NCI-H2081 (cell line): Measurements from ENCODE around the gene RPTOR.
"Not testable (repeated sequence)": the region's sequence is repeated elsewhere in the genome, so short reads cannot be mapped to it uniquely, and the experiment has no call there.

ENCODE experiments used
- DNase-seq, 2 experiments: peaks; one replicate each; lab custom pipeline; 2025; lab: John Stamatoyannopoulos, UW

RPTOR gene

GRCh38 chr17:80615376-80615775, 70.7 kb downstream of the RPTOR start:
- DNase-seq = peak in 1 of 2 experiments; percentile 32

GRCh38 chr17:80616705-80617104, 72.1 kb downstream of the RPTOR start:
- no peak for DNase-seq

DNA sequence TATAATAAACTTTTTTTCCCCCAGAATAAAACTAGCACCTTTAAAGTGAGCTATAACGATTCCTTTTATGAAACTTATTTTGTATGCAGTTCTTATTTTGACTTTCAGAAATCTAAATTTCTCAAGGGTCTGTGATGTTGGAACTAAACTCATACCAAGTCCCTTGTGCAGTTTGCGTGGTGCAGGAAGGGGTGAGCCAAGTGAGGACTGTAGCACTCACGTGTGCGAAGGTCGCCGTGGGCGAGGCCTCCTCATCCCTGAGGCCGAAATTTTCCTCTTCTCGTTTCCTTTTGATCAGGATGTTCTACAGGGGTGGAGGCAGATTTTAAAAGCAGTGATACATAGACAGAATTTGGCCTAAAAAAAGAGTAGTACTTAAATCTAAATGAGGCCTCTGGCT, 73.7 kb downstream of the RPTOR start:
- no peak for DNase-seq

GRCh38 chr17:80619535-80620235, 75.0 kb downstream of the RPTOR start:
- DNase-seq = no peak

DNA sequence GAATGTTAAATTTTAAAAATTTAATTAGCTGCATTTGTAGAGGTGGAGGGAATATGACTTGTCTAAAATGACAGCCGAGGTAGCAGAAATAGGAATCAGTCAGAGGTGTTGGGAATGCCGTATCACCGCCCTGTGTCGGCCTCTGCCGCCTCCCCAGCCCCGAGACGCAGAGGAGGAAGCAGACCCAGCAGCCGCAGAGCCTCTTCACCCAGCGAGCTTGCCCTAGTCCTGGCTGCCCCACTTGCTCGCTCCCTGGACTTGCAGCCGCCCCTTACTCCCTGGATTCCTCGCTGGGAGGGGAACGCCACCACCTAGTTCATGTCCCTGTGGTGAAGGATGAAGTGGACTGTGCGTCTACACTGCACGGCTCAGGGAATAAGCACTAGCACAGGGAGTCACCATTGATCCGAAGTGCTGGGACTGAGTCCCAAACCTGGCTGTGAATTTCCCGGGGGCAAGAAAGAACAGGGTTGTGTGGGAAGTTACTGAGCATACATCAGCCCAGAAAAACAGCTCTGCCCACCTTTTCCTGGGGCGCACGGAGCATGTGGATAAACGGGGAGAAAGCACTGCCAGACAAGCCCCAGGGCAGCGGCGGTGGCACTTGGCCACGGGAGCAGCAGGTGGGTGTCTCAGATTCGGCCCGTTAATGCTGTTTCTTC, 76.8 kb downstream of the RPTOR start:
- DNase-seq = no peak

DNA sequence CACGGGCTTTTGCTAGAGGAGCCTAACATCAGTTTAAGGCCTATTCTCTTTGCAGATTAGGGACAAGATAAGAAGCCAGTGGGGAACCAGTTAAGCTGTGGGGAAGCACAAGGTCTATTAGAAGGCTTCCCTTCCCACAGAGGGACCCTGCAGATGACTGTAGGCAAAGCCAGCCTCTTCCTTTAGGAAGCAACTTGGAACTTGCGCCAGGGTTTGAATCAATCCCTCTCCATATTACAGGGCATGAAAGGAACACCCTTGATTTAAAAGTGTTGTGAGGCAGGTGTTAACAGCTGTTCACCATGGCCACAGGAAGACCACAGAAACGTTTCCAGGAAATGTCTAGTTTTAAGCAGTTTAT, 77.3 kb downstream of the RPTOR start:
- peak in 1 of 2 experiments; percentile 26 for DNase-seq

- DNase-seq = no peak
Observed at GRCh38 chr17:80624864-80625263, 80.2 kb downstream of the RPTOR start.

DNA sequence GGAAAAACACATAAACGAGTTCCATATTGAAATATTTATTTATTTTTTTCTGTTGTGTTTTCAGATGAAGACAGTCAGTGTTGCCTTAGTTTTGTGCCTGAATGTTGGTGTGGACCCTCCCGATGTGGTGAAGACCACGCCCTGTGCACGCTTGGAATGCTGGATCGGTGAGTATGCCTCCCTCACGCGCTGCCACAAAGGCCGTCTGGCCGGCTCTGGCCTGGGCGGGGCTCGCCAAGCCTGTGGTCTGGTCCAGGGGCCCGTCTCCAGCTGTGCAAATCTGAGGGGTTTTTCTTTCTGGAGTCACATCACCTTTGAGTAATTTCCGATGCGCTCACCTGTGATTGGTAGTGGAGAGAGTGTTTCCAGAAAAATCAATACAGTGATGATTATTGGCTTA, 81.0 kb downstream of the RPTOR start:
- DNase-seq = no peak

GRCh38 chr17:80628881-80629280, 84.2 kb downstream of the RPTOR start:
- DNase-seq = not testable (repeated sequence)

- DNase-seq = no peak
Observed at GRCh38 chr17:80629298-80630028, 84.8 kb downstream of the RPTOR start.

DNA sequence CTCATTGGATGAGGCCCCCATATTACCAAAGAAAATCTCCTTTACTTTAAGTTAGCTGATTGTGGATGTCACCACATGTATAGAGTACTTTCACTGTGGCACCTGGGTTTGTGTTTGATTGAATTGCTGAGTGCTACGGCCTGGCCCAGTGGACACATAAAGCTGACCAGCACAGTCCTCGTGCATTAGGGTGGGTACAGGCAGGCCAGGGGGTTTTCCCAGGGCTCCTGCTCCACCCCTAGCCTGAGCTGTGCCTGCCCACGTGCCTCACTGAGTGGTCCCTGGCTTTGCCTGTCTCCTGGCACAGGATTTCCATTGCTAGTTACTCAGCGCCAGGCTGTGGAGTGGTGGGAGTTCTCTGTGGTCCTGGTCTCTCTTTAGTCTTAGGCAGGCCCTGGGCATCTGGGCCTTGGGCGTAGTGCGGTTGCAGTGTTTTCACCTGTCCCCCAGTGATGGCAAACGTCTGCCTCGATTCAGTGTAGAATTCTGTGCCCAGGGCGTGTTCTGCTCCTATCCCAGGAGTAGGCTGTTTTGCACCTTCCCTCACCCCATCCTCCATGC, 86.0 kb downstream of the RPTOR start:
- no peak for DNase-seq

GRCh38 chr17:80631142-80632045, 86.8 kb downstream of the RPTOR start:
- DNase-seq = no peak

- DNase-seq = no peak
Observed at GRCh38 chr17:80632046-80632581, 87.5 kb downstream of the RPTOR start.

- DNase-seq = no peak
Observed at GRCh38 chr17:80633207-80633606, 88.6 kb downstream of the RPTOR start.

DNA sequence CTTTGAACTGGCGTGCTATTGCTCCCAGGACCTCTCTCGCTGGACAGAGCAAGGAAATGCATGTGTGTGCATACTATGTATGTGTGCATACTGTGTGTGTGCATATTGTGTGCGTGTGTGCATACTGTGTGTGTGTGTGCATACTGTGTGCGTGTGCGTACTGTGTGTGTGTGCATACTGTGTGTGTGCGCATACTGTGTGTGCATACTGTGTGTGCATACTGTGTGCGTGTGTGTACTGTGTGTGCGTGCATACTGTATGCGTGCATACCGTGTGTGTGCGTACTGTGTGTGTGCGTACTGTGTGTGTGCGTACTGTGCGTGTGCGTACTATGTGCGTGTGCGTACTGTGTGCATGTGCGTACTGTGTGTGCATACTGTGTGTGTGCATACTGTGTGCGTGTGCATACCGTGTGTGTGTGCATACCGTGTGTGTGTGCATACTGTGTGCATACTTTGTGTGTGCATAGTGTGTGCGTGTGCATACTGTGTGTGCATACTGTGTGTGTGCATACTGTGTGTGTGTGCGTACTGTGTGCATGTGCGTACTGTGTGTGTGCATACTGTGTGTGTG, 89.4 kb downstream of the RPTOR start:
- DNase-seq = no peak

DNA sequence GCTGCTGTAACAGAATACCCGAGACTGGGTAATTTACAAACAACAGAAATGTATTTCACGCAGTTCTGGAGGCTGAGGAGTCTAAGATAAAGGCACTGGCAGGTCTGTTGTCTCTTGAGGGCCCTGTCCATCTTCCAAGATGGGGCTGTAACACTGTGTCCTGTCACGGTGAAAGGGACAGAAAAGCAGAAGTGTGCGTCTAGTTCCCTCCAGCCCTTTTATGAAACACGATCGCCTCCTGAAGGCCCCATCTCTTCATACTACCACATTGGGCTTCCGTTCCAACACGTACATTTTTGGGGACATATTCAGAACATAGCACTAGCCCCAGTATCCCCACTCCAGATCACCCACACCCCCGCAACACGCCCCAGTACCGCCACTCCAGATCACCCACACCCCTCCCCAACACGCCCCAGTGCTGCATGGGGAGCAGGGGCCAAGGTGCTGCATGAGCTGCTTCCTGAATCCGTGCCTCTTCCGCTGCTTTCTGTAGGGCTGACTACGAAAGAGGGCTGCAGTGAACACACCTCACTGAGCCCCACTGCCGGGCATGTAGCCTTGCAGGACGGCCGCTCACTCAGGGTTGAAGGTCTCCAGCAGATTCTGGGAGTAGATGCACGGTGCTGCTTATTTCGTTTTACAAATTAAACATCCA, 91.9 kb downstream of the RPTOR start:
- no peak for DNase-seq

- no peak for DNase-seq
Observed at GRCh38 chr17:80637048-80637781, 92.6 kb downstream of the RPTOR start.

GRCh38 chr17:80639658-80640057, 95.0 kb downstream of the RPTOR start:
- no peak for DNase-seq

DNA sequence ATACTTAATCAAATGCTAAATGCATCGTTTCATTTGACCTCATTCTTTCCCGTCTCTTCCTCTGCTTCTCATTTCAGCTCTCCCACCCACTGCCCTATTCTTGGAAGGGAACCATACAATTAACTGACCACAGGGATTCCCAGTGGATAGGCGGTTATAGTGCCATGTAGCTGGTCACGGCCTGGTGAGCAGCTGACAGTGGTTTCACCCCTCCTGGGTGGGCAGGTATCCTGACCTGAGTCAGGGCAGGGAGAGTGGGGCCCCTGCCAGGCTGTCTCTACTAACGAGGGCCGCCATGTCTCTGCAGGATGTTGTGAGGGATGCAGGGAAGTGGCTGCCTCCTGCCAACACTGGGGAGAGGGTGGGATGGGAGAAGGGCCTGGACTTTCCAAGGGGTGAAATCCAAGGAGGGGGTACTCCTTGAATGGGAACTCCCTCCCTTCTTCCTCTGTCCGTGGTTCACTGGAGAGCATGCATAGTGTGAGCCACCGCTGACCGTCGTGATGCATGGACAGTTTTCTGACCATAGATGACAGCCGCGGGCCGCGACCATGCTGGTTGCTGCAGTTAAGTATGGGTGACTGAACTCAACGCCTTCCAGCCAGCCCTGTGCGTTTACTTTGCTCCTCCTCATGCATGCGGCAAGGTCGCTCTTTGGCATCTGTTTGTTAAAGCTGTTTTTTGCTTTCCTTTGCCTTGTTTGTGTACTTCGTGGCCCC, 95.9 kb downstream of the RPTOR start:
- no peak for DNase-seq
